GM15510 (cell line): ENCODE results near the gene RPTOR.

Source experiments
- POLR2A ChIP-seq: IDR thresholded peaks from 3 replicates; pipeline ENCODE4 v1.6.1; 2011; ENCODE audit warnings: borderline replicate concordance; ENCODE audit not compliant: insufficient read length; ENCODE audit errors: extremely low read depth

RPTOR gene

GRCh38 chr17:80544655-80545498, at the start of gene RPTOR:
Gene RPTOR (plus strand): TSS chr17:80544838. CDS start chr17:80545630, 792 bp downstream.
- peak; percentile 70 for TF ChIP-seq POLR2A

- no peak for TF ChIP-seq POLR2A
Observed at GRCh38 chr17:80497726-80498241, 46.9 kb upstream of the RPTOR start.

- TF ChIP-seq POLR2A, result no peak
Observed at GRCh38 chr17:80498242-80498919, 46.3 kb upstream of the RPTOR start.

- no peak for TF ChIP-seq POLR2A
Observed at GRCh38 chr17:80498920-80499410, 45.7 kb upstream of the RPTOR start.

GRCh38 chr17:80499560-80499959, 45.1 kb upstream of the RPTOR start:
- no peak for TF ChIP-seq POLR2A

GRCh38 chr17:80499961-80500665, 44.5 kb upstream of the RPTOR start:
- no peak for TF ChIP-seq POLR2A

GRCh38 chr17:80501741-80502577, 42.7 kb upstream of the RPTOR start:
- TF ChIP-seq POLR2A, result no peak

GRCh38 chr17:80502578-80502877, 42.1 kb upstream of the RPTOR start:
- no peak for TF ChIP-seq POLR2A

GRCh38 chr17:80503031-80503430, 41.6 kb upstream of the RPTOR start:
- TF ChIP-seq POLR2A, result no peak

- TF ChIP-seq POLR2A, result no peak
Observed at GRCh38 chr17:80503921-80504320, 40.7 kb upstream of the RPTOR start.

GRCh38 chr17:80504686-80505413, 39.8 kb upstream of the RPTOR start:
- TF ChIP-seq POLR2A, result no peak

- no peak for TF ChIP-seq POLR2A
Observed at GRCh38 chr17:80507965-80508364, 36.7 kb upstream of the RPTOR start.

GRCh38 chr17:80509311-80509710, 35.3 kb upstream of the RPTOR start:
- TF ChIP-seq POLR2A, result no peak
